Fibroblast of pulmonary artery (primary cell): ENCODE data around the gene CYBA.

Experiments
- DNase-seq: peaks from one replicate; pipeline ENCODE4 v3.0.0-alpha.2; 2010; ENCODE audit warnings: low read depth
- H3K4me3 ChIP-seq: replicated peaks from 2 replicates; pipeline ENCODE4 v1.5.1; 2011; ENCODE audit warnings: low read depth, mild to moderate bottlenecking, control low read depth, low read length, moderate library complexity
- CTCF ChIP-seq: IDR thresholded peaks from 2 replicates; pipeline ENCODE4 v1.5.1; 2011; ENCODE audit warnings: mild to moderate bottlenecking, control low read depth, low read length, inconsistent platforms; ENCODE audit errors: missing control alignments

The CYBA gene

DNA sequence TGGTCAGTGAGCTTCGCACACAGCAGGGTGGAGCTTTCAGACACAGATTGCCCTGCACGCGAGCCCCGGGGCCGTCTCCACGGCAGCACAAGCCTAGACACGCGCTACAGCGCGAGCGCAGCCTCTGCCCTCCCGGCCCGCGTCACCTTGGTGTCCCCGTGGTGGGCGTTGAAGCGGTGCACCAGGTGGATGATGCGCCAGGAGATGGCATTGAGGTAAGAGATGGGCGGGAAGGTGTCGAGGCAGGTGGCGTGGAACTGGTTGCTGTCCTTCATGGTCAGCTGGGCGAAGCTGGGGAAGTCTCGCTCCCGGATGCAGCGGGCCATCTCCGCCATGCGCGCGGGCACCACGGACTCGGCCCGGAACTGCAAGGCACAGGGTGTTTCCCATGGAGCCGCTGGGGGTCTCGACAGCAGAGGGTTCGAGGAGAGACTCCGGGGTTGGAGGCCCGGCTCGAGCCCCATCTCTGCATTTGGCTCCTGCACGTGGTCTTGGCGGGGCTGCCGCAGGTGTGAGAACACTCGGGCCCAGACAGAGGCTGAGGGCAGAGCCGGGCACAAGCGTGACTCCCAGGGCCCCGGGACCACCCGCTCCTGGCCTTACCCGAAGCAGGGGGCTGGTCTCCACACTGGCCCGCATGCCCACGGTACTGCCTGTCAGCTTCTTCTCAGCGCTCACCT, 4.3 kb upstream of the CYBA start:
- TF ChIP-seq CTCF = no peak
- no peak for DNase-seq
- no peak overlapping the region for H3K4me3 ChIP-seq

GRCh38 chr16:88654363-88655052, 3.7 kb upstream of the CYBA start:
- TF ChIP-seq CTCF = no peak
- H3K4me3 ChIP-seq = no peak overlapping the region
- DNase-seq = no peak

- H3K4me3 ChIP-seq = no peak overlapping the region
- DNase-seq = no peak
- no peak for TF ChIP-seq CTCF
Measured at GRCh38 chr16:88653596-88654362, 2.9 kb upstream of the CYBA start.

DNA sequence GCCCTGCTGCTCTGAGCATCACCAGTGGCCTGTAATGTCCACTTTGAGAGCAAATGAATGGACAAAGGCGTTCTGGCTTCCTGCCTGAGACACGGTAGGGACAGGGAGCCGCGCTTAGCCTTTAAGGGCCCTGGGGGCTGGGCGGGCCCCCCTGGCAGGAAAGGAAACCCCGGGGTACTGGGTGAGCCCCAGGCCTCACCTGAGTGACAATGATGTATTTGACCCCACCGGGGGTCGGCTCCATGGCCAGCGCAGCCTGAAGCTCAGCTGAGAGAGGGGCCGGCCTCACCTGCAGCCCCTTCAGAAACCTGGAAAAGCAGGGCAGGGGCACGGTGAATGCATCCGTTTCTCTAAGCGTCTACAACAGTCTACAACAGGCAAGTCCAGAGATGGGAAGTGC, 2.2 kb upstream of the CYBA start:
- no peak for TF ChIP-seq CTCF
- H3K4me3 ChIP-seq = no peak overlapping the region
- DNase-seq = no peak

- TF ChIP-seq CTCF = no peak
- DNase-seq = no peak
- H3K4me3 ChIP-seq = no peak overlapping the region
Measured at GRCh38 chr16:88652762-88653063, 1.9 kb upstream of the CYBA start.

DNA sequence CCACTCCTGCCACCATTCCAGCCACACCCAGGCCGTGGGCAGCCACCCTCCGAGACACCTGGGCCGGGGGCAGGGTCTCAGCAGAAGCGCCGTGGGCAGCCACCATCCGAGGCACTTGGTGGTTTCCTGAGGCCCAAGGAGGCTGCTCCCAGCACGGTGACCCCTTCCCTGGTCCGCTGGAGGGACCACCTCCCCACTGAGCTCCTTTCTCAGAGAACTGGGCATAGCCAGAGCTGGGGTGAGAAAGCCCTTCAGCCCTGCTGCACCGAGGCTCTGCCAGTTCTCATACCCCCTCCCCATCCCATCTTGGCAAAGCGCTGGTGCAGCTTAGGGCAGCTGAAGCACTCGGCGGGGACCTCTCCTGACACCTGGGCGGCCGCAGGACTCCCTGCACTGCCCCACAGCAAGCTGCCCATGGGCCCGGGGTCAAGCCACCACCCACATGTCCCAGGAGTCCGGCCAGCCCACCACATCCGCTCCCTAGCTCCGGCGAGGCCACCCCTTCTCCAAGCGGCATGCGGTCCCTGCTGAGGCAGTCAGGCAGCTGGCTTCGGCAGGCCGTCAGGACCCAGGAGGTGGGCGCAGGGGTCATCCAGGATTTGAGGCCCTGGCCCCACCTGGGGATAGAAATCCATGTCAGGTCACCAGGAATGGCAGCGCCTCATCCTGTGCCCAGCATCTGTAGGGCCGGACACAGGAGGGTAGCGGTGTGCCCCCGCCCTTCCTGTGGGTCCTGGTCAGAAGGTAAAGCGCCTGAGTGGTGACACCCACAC, 1.3 kb upstream of the CYBA start:
- DNase-seq = no peak
- no peak overlapping the region for H3K4me3 ChIP-seq
- TF ChIP-seq CTCF = no peak
